ENCODE data around the gene PDZD2.

PDZD2 gene

GRCh38 chr5:31823472-31823871 lies 184.5 kb downstream of the PDZD2 start:
- no peak overlapping the region for H2AFZ ChIP-seq (ENCODE audit: insufficient read depth, low read length, poor library complexity)
- H3K79me2 ChIP-seq (ENCODE audit: control insufficient read depth, insufficient read depth, low read length, poor library complexity): no peaks in the 10 kb centered on the region

DNA sequence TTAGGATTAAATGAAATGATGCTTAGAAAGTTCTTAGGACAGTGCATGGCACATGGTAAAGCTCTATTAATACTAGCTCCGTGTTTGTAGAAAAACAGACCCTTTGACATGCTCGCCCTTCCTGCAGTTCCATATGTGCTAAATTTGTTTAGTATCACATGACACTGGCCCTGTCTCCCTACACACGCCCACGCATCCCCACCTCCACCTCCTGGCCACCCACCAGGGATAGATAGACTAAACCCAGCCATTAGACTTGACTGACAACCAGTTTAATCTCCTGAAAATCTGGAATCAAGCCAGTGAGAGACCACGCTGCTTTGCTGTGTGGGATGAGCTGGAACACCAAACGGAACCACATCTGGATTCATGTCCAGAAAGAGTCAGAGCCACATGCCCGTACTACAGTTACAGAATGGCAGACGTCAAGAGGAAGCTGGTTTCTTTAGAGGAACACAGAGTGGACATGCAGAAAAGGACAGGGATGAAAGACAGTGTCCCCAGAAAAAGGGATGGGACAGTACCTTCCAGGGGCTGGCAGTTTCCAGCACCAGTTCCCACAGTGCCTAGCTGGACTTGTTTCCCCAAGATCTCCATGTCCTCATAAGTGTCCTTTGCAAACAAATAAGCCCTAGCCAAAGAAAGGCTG lies 186.1 kb downstream of the PDZD2 start:
- H2BK5ac ChIP-seq (ENCODE audit: low read depth, low read length, poor library complexity): no peak overlapping the region
- no peak overlapping the region for H2AK5ac ChIP-seq (ENCODE audit: low read length)
- no peaks in the 10 kb centered on the region for H3K79me2 ChIP-seq (ENCODE audit: control insufficient read depth, insufficient read depth, low read length, poor library complexity)
- no peaks in the 10 kb centered on the region for H3K79me1 ChIP-seq (ENCODE audit: low read length)
- no peaks in the 10 kb centered on the region for H3K27me3 ChIP-seq (ENCODE audit: insufficient read depth, low read length)
- no peaks in the 10 kb centered on the region for H3K4me1 ChIP-seq (ENCODE audit: control insufficient read depth in 1 of 2, insufficient read depth in 2 of 2, low read length in 2 of 2)
- H2BK12ac ChIP-seq (ENCODE audit: low read length): no peak overlapping the region
- no peak overlapping the region for H4K8ac ChIP-seq (ENCODE audit: low read depth, low read length)
- no peak overlapping the region for H2BK120ac ChIP-seq (ENCODE audit: insufficient read depth, low read length, poor library complexity)
- H4K91ac ChIP-seq (ENCODE audit: low read depth, low read length): no peak overlapping the region
- no peak overlapping the region for H3K4me2 ChIP-seq (ENCODE audit: low read length)
- H3K23ac ChIP-seq (ENCODE audit: low read length): no peak overlapping the region
- no CpG with 5 or more reads among the region's 8 CpGs for WGBS (ENCODE audit: extremely low coverage, insufficient coverage, insufficient read length)
- H3K36me3 ChIP-seq (ENCODE audit: control insufficient read depth in 1 of 2, insufficient read depth in 2 of 2, low read length in 2 of 2): no peaks in the 10 kb centered on the region
- H4K12ac ChIP-seq (ENCODE audit: low read depth, low read length): no peak overlapping the region
- H3K4ac ChIP-seq (ENCODE audit: low read depth, low read length): no peak overlapping the region
- no peak overlapping the region for H3K9ac ChIP-seq (ENCODE audit: low read length)
- H2AFZ ChIP-seq (ENCODE audit: insufficient read depth, low read length, poor library complexity): no peak overlapping the region
- DNase-seq: no peak
- H3K18ac ChIP-seq (ENCODE audit: low read length): no peak overlapping the region
- H3K9me3 ChIP-seq (ENCODE audit: insufficient read depth, low read depth, low read length): peaks cover 1% of the 10 kb centered on the region
- no peak overlapping the region for H3K27ac ChIP-seq (ENCODE audit: low read depth, low read length)
- no peak overlapping the region for H3K4me3 ChIP-seq (ENCODE audit: low read depth, low read length)
- no peak overlapping the region for H3K14ac ChIP-seq (ENCODE audit: low read length)

More at GRCh38 chr5:31823472-31823871, 184.5 kb downstream of the PDZD2 start:
- no peak overlapping the region for H3K18ac ChIP-seq (ENCODE audit: low read length)
- no peak overlapping the region for H3K23ac ChIP-seq (ENCODE audit: low read length)
- no peak overlapping the region for H2BK5ac ChIP-seq (ENCODE audit: low read depth, low read length, poor library complexity)
- H2AK5ac ChIP-seq (ENCODE audit: low read length): no peak overlapping the region
- no peaks in the 10 kb centered on the region for H3K27me3 ChIP-seq (ENCODE audit: insufficient read depth, low read length)
- no peak overlapping the region for H3K4me3 ChIP-seq (ENCODE audit: low read depth, low read length)
- no peak overlapping the region for H3K4me2 ChIP-seq (ENCODE audit: low read length)
- no CpG with 5 or more reads among the region's 3 CpGs for WGBS (ENCODE audit: extremely low coverage, insufficient coverage, insufficient read length)
- H3K9ac ChIP-seq (ENCODE audit: low read length): no peak overlapping the region
- peaks cover 1% of the 10 kb centered on the region for H3K9me3 ChIP-seq (ENCODE audit: insufficient read depth, low read depth, low read length)
- DNase-seq: no peak
- no peak overlapping the region for H4K12ac ChIP-seq (ENCODE audit: low read depth, low read length)
- no peak overlapping the region for H3K27ac ChIP-seq (ENCODE audit: low read depth, low read length)
- no peak overlapping the region for H2BK12ac ChIP-seq (ENCODE audit: low read length)
- H3K4ac ChIP-seq (ENCODE audit: low read depth, low read length): no peak overlapping the region
- H3K36me3 ChIP-seq (ENCODE audit: control insufficient read depth in 1 of 2, insufficient read depth in 2 of 2, low read length in 2 of 2): no peaks in the 10 kb centered on the region
- H3K4me1 ChIP-seq (ENCODE audit: control insufficient read depth in 1 of 2, insufficient read depth in 2 of 2, low read length in 2 of 2): no peaks in the 10 kb centered on the region
- H4K91ac ChIP-seq (ENCODE audit: low read depth, low read length): no peak overlapping the region
- H4K8ac ChIP-seq (ENCODE audit: low read depth, low read length): no peak overlapping the region
- H3K14ac ChIP-seq (ENCODE audit: low read length): no peak overlapping the region
- H2BK120ac ChIP-seq (ENCODE audit: insufficient read depth, low read length, poor library complexity): no peak overlapping the region
- H3K79me1 ChIP-seq (ENCODE audit: low read length): no peaks in the 10 kb centered on the region

- Histone ChIP-seq H4K8ac (ENCODE audit: low read depth, low read length) (no peak overlapping the region), H3K79me2 (ENCODE audit: control insufficient read depth, insufficient read depth, low read length, poor library complexity) (no peaks in the 10 kb centered on the region), H3K4ac (ENCODE audit: low read depth, low read length) (no peak overlapping the region), H3K4me3 (ENCODE audit: low read depth, low read length) (no peak overlapping the region), H3K27ac (ENCODE audit: low read depth, low read length) (no peak overlapping the region), H2BK5ac (ENCODE audit: low read depth, low read length, poor library complexity) (no peak overlapping the region), H2AK5ac (ENCODE audit: low read length) (no peak overlapping the region), H2AFZ (ENCODE audit: insufficient read depth, low read length, poor library complexity) (no peak overlapping the region), H3K18ac (ENCODE audit: low read length) (no peak overlapping the region), H3K9me3 (ENCODE audit: insufficient read depth, low read depth, low read length) (peaks cover 1% of the 10 kb centered on the region), H3K79me1 (ENCODE audit: low read length) (no peaks in the 10 kb centered on the region), H3K27me3 (ENCODE audit: insufficient read depth, low read length) (no peaks in the 10 kb centered on the region), H2BK120ac (ENCODE audit: insufficient read depth, low read length, poor library complexity) (no peak overlapping the region), H3K4me2 (ENCODE audit: low read length) (no peak overlapping the region), H3K9ac (ENCODE audit: low read length) (no peak overlapping the region), H3K14ac (ENCODE audit: low read length) (no peak overlapping the region), H3K23ac (ENCODE audit: low read length) (no peak overlapping the region), H3K4me1 (ENCODE audit: control insufficient read depth in 1 of 2, insufficient read depth in 2 of 2, low read length in 2 of 2) (no peaks in the 10 kb centered on the region), H4K12ac (ENCODE audit: low read depth, low read length) (no peak overlapping the region), H3K36me3 (ENCODE audit: control insufficient read depth in 1 of 2, insufficient read depth in 2 of 2, low read length in 2 of 2) (no peaks in the 10 kb centered on the region), H4K91ac (ENCODE audit: low read depth, low read length) (no peak overlapping the region), H2BK12ac (ENCODE audit: low read length) (no peak overlapping the region)
- peak; percentile 65 to 86 for DNase-seq
- WGBS (ENCODE audit: extremely low coverage, insufficient coverage, insufficient read length): no CpG with 5 or more reads among the region's 8 CpGs
Observed at GRCh38 chr5:31825518-31826068, 186.7 kb downstream of the PDZD2 start.

GRCh38 chr5:31827867-31828266 lies 188.9 kb downstream of the PDZD2 start:
- Histone ChIP-seq H2AFZ (ENCODE audit: insufficient read depth, low read length, poor library complexity) (no peak overlapping the region), H3K79me1 (ENCODE audit: low read length) (no peaks in the 10 kb centered on the region), H3K79me2 (ENCODE audit: control insufficient read depth, insufficient read depth, low read length, poor library complexity) (no peaks in the 10 kb centered on the region), H3K18ac (ENCODE audit: low read length) (no peak overlapping the region), H3K9ac (ENCODE audit: low read length) (no peak overlapping the region), H3K36me3 (ENCODE audit: control insufficient read depth in 1 of 2, insufficient read depth in 2 of 2, low read length in 2 of 2) (no peaks in the 10 kb centered on the region), H3K23ac (ENCODE audit: low read length) (no peak overlapping the region), H4K91ac (ENCODE audit: low read depth, low read length) (no peak overlapping the region), H3K4me3 (ENCODE audit: low read depth, low read length) (no peak overlapping the region), H3K4me2 (ENCODE audit: low read length) (no peak overlapping the region), H2BK120ac (ENCODE audit: insufficient read depth, low read length, poor library complexity) (no peak overlapping the region), H4K8ac (ENCODE audit: low read depth, low read length) (no peak overlapping the region), H3K27me3 (ENCODE audit: insufficient read depth, low read length) (no peaks in the 10 kb centered on the region), H3K27ac (ENCODE audit: low read depth, low read length) (no peak overlapping the region), H4K12ac (ENCODE audit: low read depth, low read length) (no peak overlapping the region), H3K4me1 (ENCODE audit: control insufficient read depth in 1 of 2, insufficient read depth in 2 of 2, low read length in 2 of 2) (no peaks in the 10 kb centered on the region), H3K9me3 (ENCODE audit: insufficient read depth, low read depth, low read length) (peaks cover 1% of the 10 kb centered on the region), H2BK5ac (ENCODE audit: low read depth, low read length, poor library complexity) (no peak overlapping the region), H2BK12ac (ENCODE audit: low read length) (no peak overlapping the region), H3K4ac (ENCODE audit: low read depth, low read length) (no peak overlapping the region), H3K14ac (ENCODE audit: low read length) (no peak overlapping the region), H2AK5ac (ENCODE audit: low read length) (no peak overlapping the region)
- no peak for DNase-seq
- no CpG with 5 or more reads among the region's 1 CpG for WGBS (ENCODE audit: extremely low coverage, insufficient coverage, insufficient read length)
